HepG2 (cell line): ENCODE data around the gene NEU4. TPM values are rescaled to one million over a fixed set of nuclear protein-coding genes. Genes with fewer than 3 reads are reported as not detected.

Experiments
- HNF4G ChIP-seq, 2 experiments: sonication (generic) in 1 of 2; formaldehyde crosslinking in 1 of 2; IDR thresholded peaks; 2 replicates each; pipeline versions ENCODE4 v1.4.0 to v1.6.1; 2011 to 2020; ENCODE audit warnings: borderline replicate concordance in 2 of 2, low read depth in 2 of 2, mild to moderate bottlenecking in 2 of 2, low read length in 1 of 2, missing genetic modification reagents in 1 of 2, moderate library complexity in 1 of 2
- MAFG ChIP-seq: sonication (generic); formaldehyde crosslinking; IDR thresholded peaks from 2 replicates; pipeline ENCODE4 v1.5.1; 2020; ENCODE audit warnings: mild to moderate bottlenecking, missing genetic modification reagents
- SAFB2 ChIP-seq: sonication (generic); formaldehyde crosslinking; IDR thresholded peaks from 2 replicates; pipeline ENCODE4 v1.5.1; 2020; ENCODE audit warnings: missing genetic modification reagents, low read depth, mild to moderate bottlenecking, borderline replicate concordance
- TAF1 ChIP-seq: sonication (generic); formaldehyde crosslinking; IDR thresholded peaks from 2 replicates; pipeline ENCODE4 v1.4.0; 2020; ENCODE audit warnings: missing genetic modification reagents
- ZFY ChIP-seq: sonication (generic); formaldehyde crosslinking; IDR thresholded peaks from 2 replicates; pipeline ENCODE4 v1.4.0; 2020; ENCODE audit warnings: missing genetic modification reagents
- ZNF326 ChIP-seq: sonication (generic); formaldehyde crosslinking; IDR thresholded peaks from 2 replicates; pipeline ENCODE4 v1.4.0; 2020; ENCODE audit warnings: missing genetic modification reagents, borderline replicate concordance
- ZNF737 ChIP-seq: sonication (generic); formaldehyde crosslinking; IDR thresholded peaks from 2 replicates; pipeline ENCODE4 v1.5.0; 2020; ENCODE audit warnings: missing genetic modification reagents, mild to moderate bottlenecking, borderline replicate concordance
- ZNF749 ChIP-seq: sonication (generic); formaldehyde crosslinking; IDR thresholded peaks from 2 replicates; pipeline ENCODE4 v1.8.0; 2022; ENCODE audit warnings: mild to moderate bottlenecking, missing genetic modification reagents, moderate library complexity, borderline replicate concordance
- polyA plus RNA-seq, 8 experiments: library from polyadenylated mRNA; depleted of rRNA in 3 of 8; stranded (reverse) in 7 of 8; unstranded in 1 of 8; fragments of >200 nt; fragmentation: Illumina TruSeq in 4 of 8; extraction: Trizol in 4 of 8; gene quantifications; 2 replicates each; pipeline versions ENCODE4 v1.2.1 to v1.2.3, GENCODE V29; 2011 to 2016; ENCODE audit warnings: low read depth in 4 of 8, missing spikeins in 1 of 8, mixed read lengths in 1 of 8; ENCODE audit not compliant: insufficient read depth in 1 of 8
- total RNA-seq, 5 experiments: library from RNA; depleted of rRNA; stranded (reverse); fragments of >200 nt; fragmentation: Illumina TruSeq; extraction: Trizol; gene quantifications; 2 replicates each; pipeline ENCODE4 v1.2.3, GENCODE V29; 2016; ENCODE audit warnings: low read depth in 1 of 5
- TF ChIP-seq, protein P1 (sequence below): sonication (generic); formaldehyde crosslinking; IDR thresholded peaks from 2 replicates; pipeline ENCODE4 v1.4.0; 2020; ENCODE audit warnings: missing genetic modification reagents, borderline replicate concordance
- TF ChIP-seq, protein P2 (sequence below): sonication (generic); formaldehyde crosslinking; IDR thresholded peaks from 2 replicates; pipeline ENCODE4 v1.5.1; 2020; ENCODE audit warnings: missing genetic modification reagents, mild to moderate bottlenecking, borderline replicate concordance
- TF ChIP-seq, protein P3 (sequence below): sonication (generic); formaldehyde crosslinking; IDR thresholded peaks from 2 replicates; pipeline ENCODE4 v1.5.0; 2020; ENCODE audit warnings: mild to moderate bottlenecking, low read depth, missing genetic modification reagents, borderline replicate concordance
- TF ChIP-seq, protein P4 (sequence below): sonication (generic); formaldehyde crosslinking; IDR thresholded peaks from 2 replicates; pipeline ENCODE4 v1.5.1; 2020; ENCODE audit warnings: missing genetic modification reagents, mild to moderate bottlenecking, borderline replicate concordance
- TF ChIP-seq, protein P5 (sequence below): sonication (generic); formaldehyde crosslinking; IDR thresholded peaks from 2 replicates; pipeline ENCODE4 v1.4.0; 2020; ENCODE audit warnings: missing genetic modification reagents; ENCODE audit errors: not compliant biosample characterization
- TF ChIP-seq, protein P6 (sequence below): sonication (generic); formaldehyde crosslinking; IDR thresholded peaks from 2 replicates; pipeline ENCODE4 v1.4.0; 2020; ENCODE audit warnings: missing genetic modification reagents

NEU4 gene
- total and polyA plus RNA-seq, 2 of the 13 experiments (the other 11 are each of a cell fraction or from before 2014, with no cell fraction given), result 53.5 to 107 TPM

DNA sequence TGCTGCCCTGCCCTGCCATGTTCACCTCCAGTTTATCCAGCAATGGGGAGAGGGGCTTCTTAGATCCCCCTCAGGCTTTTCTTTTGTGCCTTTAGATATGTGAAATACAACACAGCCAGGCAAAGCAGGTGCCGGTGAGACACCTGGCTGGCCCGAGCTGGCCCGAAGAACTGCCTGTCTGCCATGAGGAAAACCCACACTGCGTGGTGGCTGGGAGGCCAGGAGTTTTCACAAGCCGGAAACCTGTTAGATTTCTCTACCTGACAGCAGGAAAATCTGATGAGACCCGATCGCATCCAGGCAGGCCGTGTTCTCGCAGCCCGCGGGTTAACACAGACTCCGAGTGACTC is 38.1 kb upstream of the NEU4 start (continued):
- TF ChIP-seq, protein P1, sequence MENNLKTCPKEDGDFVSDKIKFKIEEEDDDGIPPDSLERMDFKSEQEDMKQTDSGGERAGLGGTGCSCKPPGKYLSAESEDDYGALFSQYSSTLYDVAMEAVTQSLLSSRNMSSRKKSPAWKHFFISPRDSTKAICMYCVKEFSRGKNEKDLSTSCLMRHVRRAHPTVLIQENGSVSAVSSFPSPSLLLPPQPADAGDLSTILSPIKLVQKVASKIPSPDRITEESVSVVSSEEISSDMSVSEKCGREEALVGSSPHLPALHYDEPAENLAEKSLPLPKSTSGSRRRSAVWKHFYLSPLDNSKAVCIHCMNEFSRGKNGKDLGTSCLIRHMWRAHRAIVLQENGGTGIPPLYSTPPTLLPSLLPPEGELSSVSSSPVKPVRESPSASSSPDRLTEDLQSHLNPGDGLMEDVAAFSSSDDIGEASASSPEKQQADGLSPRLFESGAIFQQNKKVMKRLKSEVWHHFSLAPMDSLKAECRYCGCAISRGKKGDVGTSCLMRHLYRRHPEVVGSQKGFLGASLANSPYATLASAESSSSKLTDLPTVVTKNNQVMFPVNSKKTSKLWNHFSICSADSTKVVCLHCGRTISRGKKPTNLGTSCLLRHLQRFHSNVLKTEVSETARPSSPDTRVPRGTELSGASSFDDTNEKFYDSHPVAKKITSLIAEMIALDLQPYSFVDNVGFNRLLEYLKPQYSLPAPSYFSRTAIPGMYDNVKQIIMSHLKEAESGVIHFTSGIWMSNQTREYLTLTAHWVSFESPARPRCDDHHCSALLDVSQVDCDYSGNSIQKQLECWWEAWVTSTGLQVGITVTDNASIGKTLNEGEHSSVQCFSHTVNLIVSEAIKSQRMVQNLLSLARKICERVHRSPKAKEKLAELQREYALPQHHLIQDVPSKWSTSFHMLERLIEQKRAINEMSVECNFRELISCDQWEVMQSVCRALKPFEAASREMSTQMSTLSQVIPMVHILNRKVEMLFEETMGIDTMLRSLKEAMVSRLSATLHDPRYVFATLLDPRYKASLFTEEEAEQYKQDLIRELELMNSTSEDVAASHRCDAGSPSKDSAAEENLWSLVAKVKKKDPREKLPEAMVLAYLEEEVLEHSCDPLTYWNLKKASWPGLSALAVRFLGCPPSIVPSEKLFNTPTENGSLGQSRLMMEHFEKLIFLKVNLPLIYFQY (CRISPR knock-in tag), result no peak
- TF ChIP-seq HNF4G (IDR thresholded peaks at IDR 0.05; ENCODE audit: borderline replicate concordance, low read depth, low read length), result no peak
- TF ChIP-seq HNF4G (CRISPR knock-in tag; IDR thresholded peaks at IDR 0.05; ENCODE audit: borderline replicate concordance, low read depth), result no peak
- TF ChIP-seq, protein P2, sequence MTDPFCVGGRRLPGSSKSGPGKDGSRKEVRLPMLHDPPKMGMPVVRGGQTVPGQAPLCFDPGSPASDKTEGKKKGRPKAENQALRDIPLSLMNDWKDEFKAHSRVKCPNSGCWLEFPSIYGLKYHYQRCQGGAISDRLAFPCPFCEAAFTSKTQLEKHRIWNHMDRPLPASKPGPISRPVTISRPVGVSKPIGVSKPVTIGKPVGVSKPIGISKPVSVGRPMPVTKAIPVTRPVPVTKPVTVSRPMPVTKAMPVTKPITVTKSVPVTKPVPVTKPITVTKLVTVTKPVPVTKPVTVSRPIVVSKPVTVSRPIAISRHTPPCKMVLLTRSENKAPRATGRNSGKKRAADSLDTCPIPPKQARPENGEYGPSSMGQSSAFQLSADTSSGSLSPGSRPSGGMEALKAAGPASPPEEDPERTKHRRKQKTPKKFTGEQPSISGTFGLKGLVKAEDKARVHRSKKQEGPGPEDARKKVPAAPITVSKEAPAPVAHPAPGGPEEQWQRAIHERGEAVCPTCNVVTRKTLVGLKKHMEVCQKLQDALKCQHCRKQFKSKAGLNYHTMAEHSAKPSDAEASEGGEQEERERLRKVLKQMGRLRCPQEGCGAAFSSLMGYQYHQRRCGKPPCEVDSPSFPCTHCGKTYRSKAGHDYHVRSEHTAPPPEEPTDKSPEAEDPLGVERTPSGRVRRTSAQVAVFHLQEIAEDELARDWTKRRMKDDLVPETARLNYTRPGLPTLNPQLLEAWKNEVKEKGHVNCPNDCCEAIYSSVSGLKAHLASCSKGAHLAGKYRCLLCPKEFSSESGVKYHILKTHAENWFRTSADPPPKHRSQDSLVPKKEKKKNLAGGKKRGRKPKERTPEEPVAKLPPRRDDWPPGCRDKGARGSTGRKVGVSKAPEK (CRISPR knock-in tag), result no peak
- TF ChIP-seq ZNF326 (CRISPR knock-in tag), result no peak
- 0 out of 2 replicates have a peak, but pooled peaks have one; percentile 9 for TF ChIP-seq TAF1
- TF ChIP-seq, protein P3, sequence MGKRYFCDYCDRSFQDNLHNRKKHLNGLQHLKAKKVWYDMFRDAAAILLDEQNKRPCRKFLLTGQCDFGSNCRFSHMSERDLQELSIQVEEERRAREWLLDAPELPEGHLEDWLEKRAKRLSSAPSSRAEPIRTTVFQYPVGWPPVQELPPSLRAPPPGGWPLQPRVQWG (CRISPR knock-in tag), result 0 out of 2 replicates have a peak, but pooled peaks have one; percentile 57
- TF ChIP-seq, protein P4, sequence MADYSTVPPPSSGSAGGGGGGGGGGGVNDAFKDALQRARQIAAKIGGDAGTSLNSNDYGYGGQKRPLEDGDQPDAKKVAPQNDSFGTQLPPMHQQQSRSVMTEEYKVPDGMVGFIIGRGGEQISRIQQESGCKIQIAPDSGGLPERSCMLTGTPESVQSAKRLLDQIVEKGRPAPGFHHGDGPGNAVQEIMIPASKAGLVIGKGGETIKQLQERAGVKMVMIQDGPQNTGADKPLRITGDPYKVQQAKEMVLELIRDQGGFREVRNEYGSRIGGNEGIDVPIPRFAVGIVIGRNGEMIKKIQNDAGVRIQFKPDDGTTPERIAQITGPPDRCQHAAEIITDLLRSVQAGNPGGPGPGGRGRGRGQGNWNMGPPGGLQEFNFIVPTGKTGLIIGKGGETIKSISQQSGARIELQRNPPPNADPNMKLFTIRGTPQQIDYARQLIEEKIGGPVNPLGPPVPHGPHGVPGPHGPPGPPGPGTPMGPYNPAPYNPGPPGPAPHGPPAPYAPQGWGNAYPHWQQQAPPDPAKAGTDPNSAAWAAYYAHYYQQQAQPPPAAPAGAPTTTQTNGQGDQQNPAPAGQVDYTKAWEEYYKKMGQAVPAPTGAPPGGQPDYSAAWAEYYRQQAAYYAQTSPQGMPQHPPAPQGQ, result 0 out of 2 replicates have a peak, but pooled peaks have one; percentile 9
- TF ChIP-seq, protein P5, sequence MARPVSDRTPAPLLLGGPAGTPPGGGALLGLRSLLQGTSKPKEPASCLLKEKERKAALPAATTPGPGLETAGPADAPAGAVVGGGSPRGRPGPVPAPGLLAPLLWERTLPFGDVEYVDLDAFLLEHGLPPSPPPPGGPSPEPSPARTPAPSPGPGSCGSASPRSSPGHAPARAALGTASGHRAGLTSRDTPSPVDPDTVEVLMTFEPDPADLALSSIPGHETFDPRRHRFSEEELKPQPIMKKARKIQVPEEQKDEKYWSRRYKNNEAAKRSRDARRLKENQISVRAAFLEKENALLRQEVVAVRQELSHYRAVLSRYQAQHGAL (CRISPR knock-in tag), result peak; percentile 18
- 0 out of 2 replicates have a peak, but pooled peaks have one; percentile 20 for TF ChIP-seq ZNF749 (CRISPR knock-in tag)
- peak; percentile 62; the same call in 1 of the 2 replicates for TF ChIP-seq ZNF737 (CRISPR knock-in tag)
- TF ChIP-seq, protein P6, sequence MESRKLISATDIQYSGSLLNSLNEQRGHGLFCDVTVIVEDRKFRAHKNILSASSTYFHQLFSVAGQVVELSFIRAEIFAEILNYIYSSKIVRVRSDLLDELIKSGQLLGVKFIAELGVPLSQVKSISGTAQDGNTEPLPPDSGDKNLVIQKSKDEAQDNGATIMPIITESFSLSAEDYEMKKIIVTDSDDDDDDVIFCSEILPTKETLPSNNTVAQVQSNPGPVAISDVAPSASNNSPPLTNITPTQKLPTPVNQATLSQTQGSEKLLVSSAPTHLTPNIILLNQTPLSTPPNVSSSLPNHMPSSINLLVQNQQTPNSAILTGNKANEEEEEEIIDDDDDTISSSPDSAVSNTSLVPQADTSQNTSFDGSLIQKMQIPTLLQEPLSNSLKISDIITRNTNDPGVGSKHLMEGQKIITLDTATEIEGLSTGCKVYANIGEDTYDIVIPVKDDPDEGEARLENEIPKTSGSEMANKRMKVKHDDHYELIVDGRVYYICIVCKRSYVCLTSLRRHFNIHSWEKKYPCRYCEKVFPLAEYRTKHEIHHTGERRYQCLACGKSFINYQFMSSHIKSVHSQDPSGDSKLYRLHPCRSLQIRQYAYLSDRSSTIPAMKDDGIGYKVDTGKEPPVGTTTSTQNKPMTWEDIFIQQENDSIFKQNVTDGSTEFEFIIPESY (CRISPR knock-in tag), result no peak
- TF ChIP-seq MAFG (CRISPR knock-in tag), result no peak
- no peak for TF ChIP-seq SAFB2 (CRISPR knock-in tag)
- TF ChIP-seq ZFY (CRISPR knock-in tag), result no peak
